Large intestine (tissue), 3 donors: Measurements from ENCODE around the gene IL1RL2. TPM values are rescaled to one million over a fixed set of nuclear protein-coding genes. Genes with fewer than 3 reads are reported as not detected.

Experiments used
- DNase-seq, 2 donors: peaks; one replicate each; pipeline versions ENCODE4 v3.0.0 to v3.0.0-alpha.2; 2013
- H3K27ac ChIP-seq: one replicate; pipeline ENCODE4 v1.5.1; 2013; ENCODE audit warnings: low read length
- H3K27me3 ChIP-seq: 2 replicates; pipeline ENCODE4 v1.6.1; 2013; ENCODE audit warnings: low read length; ENCODE audit not compliant: control insufficient read depth, insufficient read depth
- H3K36me3 ChIP-seq: 2 replicates; pipeline ENCODE4 v1.6.1; 2013; ENCODE audit warnings: low read length; ENCODE audit not compliant: control insufficient read depth, insufficient read depth
- H3K4me1 ChIP-seq: one replicate; pipeline ENCODE4 v1.6.1; 2013; ENCODE audit warnings: low read length; ENCODE audit not compliant: control insufficient read depth, insufficient read depth
- H3K4me3 ChIP-seq: one replicate; pipeline ENCODE4 v1.5.1; 2013; ENCODE audit warnings: low read length
- H3K9me3 ChIP-seq: one replicate; pipeline ENCODE4 v1.6.1; 2013; ENCODE audit warnings: mild to moderate bottlenecking, low read depth, low read length, moderate library complexity; ENCODE audit not compliant: control insufficient read depth
- WGBS: methylation state at CpG from one replicate; pipeline ENCODE4 v1.1.5; 2013; ENCODE audit warnings: low lambda C conversion rate; ENCODE audit not compliant: insufficient coverage; 5-methylcytosine and 5-hydroxymethylcytosine counted together
- polyA plus RNA-seq: library from polyadenylated mRNA; unstranded; fragments of 120-200 nt; gene quantifications from one replicate; pipeline ENCODE4 v1.2.1, GENCODE V29; 2013

The IL1RL2 gene
- polyA plus RNA-seq, 1 donor, result 0.34 TPM

- H3K9me3 ChIP-seq, result no peaks in the 10 kb centered on the region
- H3K4me1 ChIP-seq, result no peaks in the 10 kb centered on the region
- WGBS, result no CpG with 5 or more reads among the region's 3 CpGs
- no peak overlapping the region for H3K27ac ChIP-seq
- no peak for DNase-seq
- H3K27me3 ChIP-seq, result peaks cover 1% of the 10 kb centered on the region
- H3K4me3 ChIP-seq, result no peak overlapping the region
- H3K36me3 ChIP-seq, result no peaks in the 10 kb centered on the region
Measured at GRCh38 chr2:102286041-102286440, 99.2 kb downstream of the IL1RL2 start.

DNA sequence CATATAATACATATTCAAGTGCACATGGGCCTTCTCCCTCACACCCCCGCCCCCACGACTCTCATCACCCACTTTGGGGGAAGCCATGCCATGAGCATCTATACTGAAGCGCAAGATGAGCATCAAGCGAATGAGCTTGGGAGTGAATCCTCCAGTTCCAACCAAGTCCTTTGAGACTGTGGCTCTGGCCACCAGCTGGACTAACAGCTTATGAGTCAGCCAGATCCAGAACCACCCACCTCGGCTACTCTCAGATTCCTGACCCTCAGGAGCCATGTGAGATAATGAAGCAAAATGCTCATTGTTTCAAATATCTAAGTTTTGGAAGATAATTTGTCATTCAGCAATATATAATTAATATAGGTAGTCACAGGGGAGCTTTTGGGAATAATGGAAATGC lies 102.3 kb downstream of the IL1RL2 start:
- Histone ChIP-seq H3K4me3 (no peak overlapping the region), H3K27ac (no peak overlapping the region), H3K27me3 (peaks cover 3% of the 10 kb centered on the region), H3K9me3 (no peaks in the 10 kb centered on the region), H3K4me1 (no peaks in the 10 kb centered on the region), H3K36me3 (no peaks in the 10 kb centered on the region)
- no peak for DNase-seq
- WGBS, result no CpG with 5 or more reads among the region's 5 CpGs

Other genes starting within 250 kb of the IL1RL2 start
- gene IL1R2, start 195.1 kb upstream of the IL1RL2 start, polyA plus RNA-seq, result 0.67 TPM
- 21.6 TPM for gene IL1R1, start 44.3 kb upstream of the IL1RL2 start, polyA plus RNA-seq
- gene IL1RL1, start 124.5 kb downstream of the IL1RL2 start, polyA plus RNA-seq, result 0.46 TPM
- 6.9 TPM for gene IL18R1, start 168.8 kb downstream of the IL1RL2 start, polyA plus RNA-seq
- 1.0 TPM for gene IL18RAP, start 236.1 kb downstream of the IL1RL2 start, polyA plus RNA-seq